Adipocyte (in vitro differentiated cells): ENCODE measurements around the gene DOCK3.
"Not testable (repeated sequence)": the region's sequence is repeated elsewhere in the genome, so short reads cannot be mapped to it uniquely, and the experiment has no call there.

Experiments used
- DNase-seq: peaks from one replicate; pipeline ENCODE4 v3.0.0-alpha.2; 2015; ENCODE audit warnings: low read depth
- H3K27me3 ChIP-seq: replicated peaks from 2 replicates; pipeline ENCODE4 v1.7.0; 2013; ENCODE audit warnings: mild to moderate bottlenecking, low read length, moderate library complexity; ENCODE audit not compliant: control insufficient read depth, insufficient read depth
- H3K36me3 ChIP-seq: 2 replicates; pipeline ENCODE4 v1.7.0; 2013; ENCODE audit warnings: low read length, mild to moderate bottlenecking, moderate library complexity; ENCODE audit not compliant: control insufficient read depth, insufficient read depth, severe bottlenecking
- H3K4me1 ChIP-seq: 2 replicates; pipeline ENCODE4 v1.7.0; 2013; ENCODE audit warnings: mild to moderate bottlenecking, low read length, moderate library complexity; ENCODE audit not compliant: control insufficient read depth, insufficient read depth
- H3K4me3 ChIP-seq: 2 replicates; pipeline ENCODE4 v1.7.0; 2013; ENCODE audit warnings: mild to moderate bottlenecking, low read length, moderate library complexity
- H3K9ac ChIP-seq: 2 replicates; pipeline ENCODE4 v1.7.0; 2013; ENCODE audit warnings: mild to moderate bottlenecking, low read length, moderate library complexity
- H3K9me3 ChIP-seq: 2 replicates; pipeline ENCODE4 v1.7.0; 2013; ENCODE audit warnings: mild to moderate bottlenecking, low read length, moderate library complexity; ENCODE audit not compliant: control insufficient read depth

DOCK3 gene

GRCh38 chr3:50743643-50744042 lies 68.9 kb downstream of the DOCK3 start:
- DNase-seq = no peak
- no peaks in the 10 kb centered on the region for H3K9me3 ChIP-seq
- H3K9ac ChIP-seq = no peak overlapping the region
- no peaks in the 10 kb centered on the region for H3K4me1 ChIP-seq
- no peak overlapping the region for H3K4me3 ChIP-seq
- H3K27me3 ChIP-seq = no peaks in the 10 kb centered on the region
- H3K36me3 ChIP-seq = no peaks in the 10 kb centered on the region

GRCh38 chr3:50749822-50750221 lies 75.1 kb downstream of the DOCK3 start:
- H3K36me3 ChIP-seq = no peaks in the 10 kb centered on the region
- H3K4me1 ChIP-seq = no peaks in the 10 kb centered on the region
- no peak overlapping the region for H3K4me3 ChIP-seq
- no peaks in the 10 kb centered on the region for H3K27me3 ChIP-seq
- no peak for DNase-seq
- H3K9ac ChIP-seq = no peak overlapping the region
- no peaks in the 10 kb centered on the region for H3K9me3 ChIP-seq

- no peak overlapping the region for H3K4me3 ChIP-seq
- H3K9me3 ChIP-seq = peaks cover 7% of the 10 kb centered on the region
- no peak for DNase-seq
- no peaks in the 10 kb centered on the region for H3K36me3 ChIP-seq
- H3K9ac ChIP-seq = no peak overlapping the region
- H3K27me3 ChIP-seq = no peaks in the 10 kb centered on the region
- no peaks in the 10 kb centered on the region for H3K4me1 ChIP-seq
These were observed 84.3 kb downstream of the DOCK3 start for GRCh38 chr3:50759015-50759414.

- no peak for DNase-seq
- Histone ChIP-seq H3K9me3 (no peaks in the 10 kb centered on the region), H3K4me1 (no peaks in the 10 kb centered on the region), H3K27me3 (no peaks in the 10 kb centered on the region), H3K9ac (no peak overlapping the region), H3K36me3 (no peaks in the 10 kb centered on the region), H3K4me3 (no peak overlapping the region)
These were observed 103.0 kb downstream of the DOCK3 start for GRCh38 chr3:50777680-50778079.

GRCh38 chr3:50781766-50782165 lies 107.0 kb downstream of the DOCK3 start:
- not testable (repeated sequence) for H3K9me3 ChIP-seq, H3K9ac ChIP-seq, H3K4me1 ChIP-seq, H3K4me3 ChIP-seq, DNase-seq, H3K27me3 ChIP-seq, H3K36me3 ChIP-seq

- DNase-seq = no peak
- H3K4me3 ChIP-seq = no peak overlapping the region
- no peaks in the 10 kb centered on the region for H3K36me3 ChIP-seq
- no peaks in the 10 kb centered on the region for H3K27me3 ChIP-seq
- no peaks in the 10 kb centered on the region for H3K4me1 ChIP-seq
- H3K9me3 ChIP-seq = peaks cover 5% of the 10 kb centered on the region
- no peak overlapping the region for H3K9ac ChIP-seq
These were observed 111.9 kb downstream of the DOCK3 start for GRCh38 chr3:50786631-50787030.

GRCh38 chr3:50790894-50791293 lies 116.2 kb downstream of the DOCK3 start:
- not testable (repeated sequence) for H3K9me3 ChIP-seq, H3K36me3 ChIP-seq, H3K4me1 ChIP-seq, H3K9ac ChIP-seq, H3K27me3 ChIP-seq, DNase-seq, H3K4me3 ChIP-seq

GRCh38 chr3:50792568-50792967 lies 117.8 kb downstream of the DOCK3 start:
- H3K4me1 ChIP-seq = no peaks in the 10 kb centered on the region
- H3K36me3 ChIP-seq = no peaks in the 10 kb centered on the region
- no peak overlapping the region for H3K4me3 ChIP-seq
- no peaks in the 10 kb centered on the region for H3K27me3 ChIP-seq
- H3K9me3 ChIP-seq = peaks cover 3% of the 10 kb centered on the region
- no peak overlapping the region for H3K9ac ChIP-seq
- no peak for DNase-seq

GRCh38 chr3:50803805-50804204 lies 129.1 kb downstream of the DOCK3 start:
- not testable (repeated sequence) for H3K9ac ChIP-seq, H3K36me3 ChIP-seq, H3K27me3 ChIP-seq, H3K4me3 ChIP-seq, DNase-seq, H3K4me1 ChIP-seq
- peaks cover 39% of the 10 kb centered on the region for H3K9me3 ChIP-seq

- not testable (repeated sequence) for H3K27me3 ChIP-seq, H3K4me3 ChIP-seq, DNase-seq, H3K36me3 ChIP-seq, H3K9ac ChIP-seq, H3K4me1 ChIP-seq
- peaks cover 33% of the 10 kb centered on the region for H3K9me3 ChIP-seq
These were observed 129.6 kb downstream of the DOCK3 start for GRCh38 chr3:50804376-50804775.

GRCh38 chr3:50805321-50805720 lies 130.6 kb downstream of the DOCK3 start:
- no peaks in the 10 kb centered on the region for H3K36me3 ChIP-seq
- no peaks in the 10 kb centered on the region for H3K27me3 ChIP-seq
- no peak for DNase-seq
- H3K4me1 ChIP-seq = no peaks in the 10 kb centered on the region
- peaks cover 24% of the 10 kb centered on the region for H3K9me3 ChIP-seq
- H3K4me3 ChIP-seq = no peak overlapping the region
- no peak overlapping the region for H3K9ac ChIP-seq

- Histone ChIP-seq H3K36me3 (no peaks in the 10 kb centered on the region), H3K9me3 (peaks cover 17% of the 10 kb centered on the region), H3K27me3 (no peaks in the 10 kb centered on the region), H3K9ac (no peak overlapping the region), H3K4me1 (no peaks in the 10 kb centered on the region), H3K4me3 (no peak overlapping the region)
- no peak for DNase-seq
These were observed 131.3 kb downstream of the DOCK3 start for GRCh38 chr3:50806031-50806430.
